GM12878 (cell line): ENCODE measurements around the gene PLA2G4A. TPM values are rescaled to one million over a fixed set of nuclear protein-coding genes. Genes with fewer than 3 reads are reported as not detected.

Source experiments
- ATAC-seq: fragments of 200-7000 bp; cut with Tn5 transposase; 3 replicates; pipeline ENCODE4 v1.9.1; 2020; ENCODE audit warnings: mild to moderate bottlenecking, moderate library complexity
- BruUV-seq: library from RNA; stranded (reverse); fragments of 400-500 nt; replicated peaks from 2 replicates; lab custom pipeline; 2021; lab: Mats Ljungman, UMichigan
- CTCF ChIA-PET: fragments of 300-600 bp; sonication (Branson Sonifier 250); formaldehyde crosslinking; extraction: SDS; loops from one replicate; lab custom pipeline; 2021; ENCODE audit warnings: inconsistent platforms; lab: Yijun Ruan, JAX
- POLR2A ChIA-PET: fragments of 350-600 bp; formaldehyde crosslinking; extraction: SDS; loops from one replicate; lab custom pipeline; 2021; ENCODE audit warnings: inconsistent platforms; lab: Charles Lee
- RAD21 ChIA-PET: fragments of 300-600 bp; sonication (Branson Sonifier 250); formaldehyde crosslinking; loops from one replicate; lab custom pipeline; 2023; ENCODE audit warnings: antibody characterized with exemption; ENCODE audit not compliant: unreplicated experiment; lab: Charles Lee
- SMC1A ChIA-PET: fragments of 300-600 bp; sonication (Branson Sonifier 250); formaldehyde crosslinking; loops from one replicate; lab custom pipeline; 2023; ENCODE audit not compliant: unreplicated experiment, uncharacterized antibody; lab: Charles Lee
- DNase-seq: peaks from one replicate; pipeline ENCODE4 v3.0.0-alpha.2; 2011; ENCODE audit warnings: low read depth, low spot score
- FAIRE-seq: peaks from 3 replicates; lab custom pipeline; 2011; peaks lifted over from hg19 to GRCh38; lab: Jason Lieb, UNC
- H2AFZ ChIP-seq: 2 replicates; pipeline ENCODE4 v1.6.0; 2011; ENCODE audit warnings: low read depth, low read length, control low read depth; ENCODE audit not compliant: control insufficient read depth
- H3K27ac ChIP-seq: 2 replicates; pipeline ENCODE4 v1.5.1; 2011; ENCODE audit warnings: control low read depth; ENCODE audit not compliant: control insufficient read depth, insufficient read depth
- H3K27me3 ChIP-seq, 2 experiments: replicated peaks in 1 of 2; 2 replicates each; pipeline versions ENCODE4 v1.6.0 to v1.6.1; 2011; ENCODE audit warnings: low read length in 1 of 2; ENCODE audit not compliant: control insufficient read depth in 2 of 2, insufficient read depth in 2 of 2
- H3K36me3 ChIP-seq, 2 experiments: 2 replicates each; pipeline ENCODE4 v1.5.1; 2011; ENCODE audit warnings: low read length in 1 of 2; ENCODE audit not compliant: control insufficient read depth in 2 of 2, insufficient read depth in 2 of 2
- H3K4me1 ChIP-seq: 2 replicates; pipeline ENCODE4 v1.6.1; 2011; ENCODE audit warnings: mild to moderate bottlenecking, low read length, moderate library complexity, mixed read lengths; ENCODE audit not compliant: control insufficient read depth, insufficient read depth
- H3K4me2 ChIP-seq: 2 replicates; pipeline ENCODE4 v1.6.0; 2011; ENCODE audit warnings: control low read depth; ENCODE audit not compliant: control insufficient read depth, insufficient read depth
- H3K4me3 ChIP-seq: fragments of 200-600 bp; sonication (generic); 2 replicates; pipeline ENCODE4 v1.5.1; 2016
- H3K79me2 ChIP-seq: 2 replicates; pipeline ENCODE4 v1.6.0; 2011; ENCODE audit warnings: low read length; ENCODE audit not compliant: control insufficient read depth, insufficient read depth
- H3K9ac ChIP-seq: 2 replicates; pipeline ENCODE4 v1.8.0; 2011; ENCODE audit warnings: low read length, control low read depth, mixed read lengths; ENCODE audit not compliant: control insufficient read depth, insufficient read depth
- H3K9me3 ChIP-seq: replicated peaks from 3 replicates; pipeline ENCODE4 v1.5.1; 2011; ENCODE audit warnings: mild to moderate bottlenecking, low read length; ENCODE audit not compliant: control insufficient read depth, insufficient read depth
- H4K20me1 ChIP-seq: 2 replicates; pipeline ENCODE4 v1.6.0; 2011; ENCODE audit not compliant: control insufficient read depth, insufficient read depth
- BHLHE40 ChIP-seq, 2 experiments: fragments of 450-650 bp in 1 of 2; IDR thresholded peaks; 2 replicates each; pipeline ENCODE4 v1.6.1; 2011 to 2017; ENCODE audit warnings: low read depth in 2 of 2, borderline replicate concordance in 1 of 2, improper control_type of control experiment in 1 of 2, low read length in 1 of 2, mild to moderate bottlenecking in 1 of 2
- CBFB ChIP-seq: IDR thresholded peaks from 2 replicates; pipeline ENCODE4 v1.6.1; 2016; ENCODE audit warnings: antibody characterized with exemption, low read depth
- IRF4 ChIP-seq: IDR thresholded peaks from 2 replicates; pipeline ENCODE4 v1.6.1; 2011; ENCODE audit warnings: low read depth, low read length
- LARP7 ChIP-seq: fragments of 450-650 bp; IDR thresholded peaks from 2 replicates; pipeline ENCODE4 v1.6.1; 2017; ENCODE audit warnings: mild to moderate bottlenecking
- MTA2 ChIP-seq: fragments of 450-650 bp; IDR thresholded peaks from 2 replicates; pipeline ENCODE4 v1.6.1; 2016; ENCODE audit warnings: low read depth, mild to moderate bottlenecking, moderate library complexity
- NR2C1 ChIP-seq: fragments of 450-650 bp; IDR thresholded peaks from 2 replicates; pipeline ENCODE4 v1.6.1; 2017; ENCODE audit warnings: antibody characterized with exemption, mild to moderate bottlenecking, moderate library complexity
- NR2C2 ChIP-seq: IDR thresholded peaks from 2 replicates; pipeline ENCODE4 v1.6.1; 2011; ENCODE audit warnings: borderline replicate concordance, low read depth; ENCODE audit not compliant: control insufficient read depth, insufficient read length
- POU2F2 ChIP-seq: IDR thresholded peaks from 3 replicates; pipeline ENCODE4 v1.6.1; 2011; ENCODE audit warnings: low read depth, mild to moderate bottlenecking, low read length, borderline replicate concordance
- RAD21 ChIP-seq: IDR thresholded peaks from 2 replicates; pipeline ENCODE4 v1.6.1; 2011; ENCODE audit warnings: mild to moderate bottlenecking, low read depth, low read length, moderate library complexity; ENCODE audit not compliant: insufficient read depth
- RAD51 ChIP-seq: fragments of 450-650 bp; IDR thresholded peaks from 2 replicates; pipeline ENCODE4 v1.6.1; 2016; ENCODE audit warnings: moderate library complexity, mild to moderate bottlenecking, inconsistent platforms
- RFX5 ChIP-seq: IDR thresholded peaks from 2 replicates; pipeline ENCODE4 v1.6.1; 2011; ENCODE audit warnings: low read depth, low read length, improper control_type of control experiment
- SREBF1 ChIP-seq: IDR thresholded peaks from 2 replicates; pipeline ENCODE4 v1.6.1; 2012; ENCODE audit warnings: mild to moderate bottlenecking, low read length
- SREBF2 ChIP-seq: IDR thresholded peaks from 2 replicates; pipeline ENCODE4 v1.6.1; 2012; ENCODE audit warnings: mild to moderate bottlenecking, low read length
- YY1 ChIP-seq: IDR thresholded peaks from 2 replicates; pipeline ENCODE4 v1.6.1; 2011; ENCODE audit warnings: low read depth, mild to moderate bottlenecking, low read length
- WGBS: methylation state at CpG from one replicate; pipeline ENCODE4 v1.1.6; 2016; ENCODE audit warnings: low lambda C conversion rate; ENCODE audit not compliant: insufficient replicate concordance, insufficient coverage; ENCODE audit errors: missing lambda C conversion rate; 5-methylcytosine and 5-hydroxymethylcytosine counted together
- in situ Hi-C: fragments of 300-500 bp; cut with MboI; formaldehyde crosslinking; loops from 9 replicates; pipeline ENCODE4 v1.14.3; 2018; ENCODE audit warnings: mixed read lengths
- intact Hi-C: fragments of 100-400 bp; cut with micrococcal nuclease; formaldehyde crosslinking; loops from one replicate; pipeline ENCODE4 v1.14.2; 2022; ENCODE audit not compliant: unreplicated experiment
- polyA plus RNA-seq, 11 experiments: library from polyadenylated mRNA; depleted of rRNA in 4 of 11; unstranded in 6 of 11; stranded (reverse) in 5 of 11; fragments of >200 nt; fragmentation: Nextera tagmentation in 4 of 11; fragmentation: Illumina TruSeq in 1 of 11; extraction: Ambion mirVana in 4 of 11; extraction: Trizol in 1 of 11; gene quantifications; 1 replicate in 1 of 11; 2 replicates in 10 of 11; pipeline versions ENCODE4 v1.2.1 to v1.2.3, GENCODE V29; 2011 to 2016; ENCODE audit warnings: inconsistent platforms in 2 of 11, missing spikeins in 2 of 11, low read depth in 1 of 11
- total RNA-seq, 4 experiments: library from RNA; depleted of rRNA in 3 of 4; stranded (reverse); fragments of >200 nt in 3 of 4; fragmentation: Illumina TruSeq in 1 of 4; extraction: Trizol in 1 of 4; gene quantifications; 2 replicates each; pipeline versions ENCODE4 v1.2.1 to v1.2.3, GENCODE V29; 2013 to 2021
- TF ChIP-seq, protein P1 (sequence below): IDR thresholded peaks from 2 replicates; pipeline ENCODE4 v1.6.1; 2012; ENCODE audit warnings: low read length, inconsistent platforms
- TF ChIP-seq, protein P2 (sequence below): fragments of 150-350 bp; IDR thresholded peaks from 2 replicates; pipeline ENCODE4 v1.6.1; 2016; ENCODE audit warnings: low read depth, low read length

The PLA2G4A gene
- total and polyA plus RNA-seq, 10 of the 15 experiments (the other 5 are each of a cell fraction or from before 2014, with no cell fraction given): 0.70 to 3.3 (median 1.5) TPM; not detected in 1

DNA sequence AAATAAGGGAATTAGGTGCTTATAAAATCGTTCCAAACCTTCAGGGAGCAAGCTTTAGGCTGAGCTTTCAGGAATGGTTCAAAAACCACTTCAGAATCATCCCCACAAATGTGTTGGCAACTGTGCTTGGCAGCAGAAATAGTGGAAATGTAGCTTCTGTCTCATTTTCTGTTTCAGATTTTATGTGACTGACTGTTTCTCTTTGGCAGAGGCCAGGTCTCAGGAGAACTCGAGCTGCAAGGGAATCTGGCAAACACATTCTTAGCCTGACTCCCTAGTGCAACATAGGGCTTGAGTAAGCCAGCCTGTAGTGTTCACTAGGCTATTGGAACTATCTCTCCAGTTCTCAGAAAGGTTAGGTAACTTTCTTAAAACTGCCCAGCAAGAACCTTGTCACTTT, 128.6 kb downstream of the PLA2G4A start:
- Histone ChIP-seq H3K27me3 (no peaks in the 10 kb centered on the region; a peak in 1 of 4 replicates), H3K9ac (no peak overlapping the region), H3K9me3 (no peaks in the 10 kb centered on the region), H3K79me2 (no peaks in the 10 kb centered on the region), H4K20me1 (no peaks in the 10 kb centered on the region), H3K4me3 (no peak overlapping the region), H2AFZ (no peak overlapping the region), H3K4me1 (no peaks in the 10 kb centered on the region), H3K36me3 (no peaks in the 10 kb centered on the region), H3K4me2 (no peak overlapping the region)
- ATAC-seq (no peak), FAIRE-seq (no peak), DNase-seq (no peak)
- no TSS peak for BruUV-seq
- ChIA-PET SMC1A (no interaction called here), POLR2A (no interaction called here), CTCF (interaction anchor here (1.3 kb wide), 1 partner anchor 29 kb away, joined by 3 read pairs; no protein-coding TSS in a partner anchor)
- 0% methylated on average over 1 of the region's 2 CpGs for WGBS
- intact Hi-C loops: no loop called here
- in situ Hi-C loops: no loop called here
- TF ChIP-seq MTA2 (no peak), POU2F2 (no peak)
- TF ChIP-seq, all 136 proteins: peak for 0
- RAD21 ChIA-PET: no interaction called here
- H3K27ac ChIP-seq: no peak overlapping the region

DNA sequence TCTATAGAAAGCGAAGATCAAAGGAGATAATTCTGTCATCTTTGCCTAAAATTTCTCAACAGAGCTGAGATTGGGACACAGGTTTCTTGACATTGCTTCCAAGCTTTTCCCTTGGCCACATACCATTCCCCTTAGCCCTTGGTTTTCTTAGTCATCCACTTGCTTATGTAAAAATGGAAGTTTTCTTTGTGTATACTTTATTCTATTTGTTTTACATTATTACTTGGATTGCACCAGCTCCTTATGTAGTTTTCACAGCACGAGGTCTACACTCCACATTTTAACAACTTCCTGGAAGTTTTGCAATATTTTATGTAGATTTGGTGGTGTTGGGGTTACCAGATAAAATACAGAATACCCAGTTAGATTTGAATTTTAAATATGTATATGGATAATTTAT, 129.8 kb downstream of the PLA2G4A start:
- SMC1A ChIA-PET: no interaction called here
- TF ChIP-seq, protein P1, sequence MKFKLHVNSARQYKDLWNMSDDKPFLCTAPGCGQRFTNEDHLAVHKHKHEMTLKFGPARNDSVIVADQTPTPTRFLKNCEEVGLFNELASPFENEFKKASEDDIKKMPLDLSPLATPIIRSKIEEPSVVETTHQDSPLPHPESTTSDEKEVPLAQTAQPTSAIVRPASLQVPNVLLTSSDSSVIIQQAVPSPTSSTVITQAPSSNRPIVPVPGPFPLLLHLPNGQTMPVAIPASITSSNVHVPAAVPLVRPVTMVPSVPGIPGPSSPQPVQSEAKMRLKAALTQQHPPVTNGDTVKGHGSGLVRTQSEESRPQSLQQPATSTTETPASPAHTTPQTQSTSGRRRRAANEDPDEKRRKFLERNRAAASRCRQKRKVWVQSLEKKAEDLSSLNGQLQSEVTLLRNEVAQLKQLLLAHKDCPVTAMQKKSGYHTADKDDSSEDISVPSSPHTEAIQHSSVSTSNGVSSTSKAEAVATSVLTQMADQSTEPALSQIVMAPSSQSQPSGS: no peak
- no peak for TF ChIP-seq RAD21
- no peak for TF ChIP-seq SREBF2
- no peak for TF ChIP-seq RAD51
- TF ChIP-seq, protein P2, sequence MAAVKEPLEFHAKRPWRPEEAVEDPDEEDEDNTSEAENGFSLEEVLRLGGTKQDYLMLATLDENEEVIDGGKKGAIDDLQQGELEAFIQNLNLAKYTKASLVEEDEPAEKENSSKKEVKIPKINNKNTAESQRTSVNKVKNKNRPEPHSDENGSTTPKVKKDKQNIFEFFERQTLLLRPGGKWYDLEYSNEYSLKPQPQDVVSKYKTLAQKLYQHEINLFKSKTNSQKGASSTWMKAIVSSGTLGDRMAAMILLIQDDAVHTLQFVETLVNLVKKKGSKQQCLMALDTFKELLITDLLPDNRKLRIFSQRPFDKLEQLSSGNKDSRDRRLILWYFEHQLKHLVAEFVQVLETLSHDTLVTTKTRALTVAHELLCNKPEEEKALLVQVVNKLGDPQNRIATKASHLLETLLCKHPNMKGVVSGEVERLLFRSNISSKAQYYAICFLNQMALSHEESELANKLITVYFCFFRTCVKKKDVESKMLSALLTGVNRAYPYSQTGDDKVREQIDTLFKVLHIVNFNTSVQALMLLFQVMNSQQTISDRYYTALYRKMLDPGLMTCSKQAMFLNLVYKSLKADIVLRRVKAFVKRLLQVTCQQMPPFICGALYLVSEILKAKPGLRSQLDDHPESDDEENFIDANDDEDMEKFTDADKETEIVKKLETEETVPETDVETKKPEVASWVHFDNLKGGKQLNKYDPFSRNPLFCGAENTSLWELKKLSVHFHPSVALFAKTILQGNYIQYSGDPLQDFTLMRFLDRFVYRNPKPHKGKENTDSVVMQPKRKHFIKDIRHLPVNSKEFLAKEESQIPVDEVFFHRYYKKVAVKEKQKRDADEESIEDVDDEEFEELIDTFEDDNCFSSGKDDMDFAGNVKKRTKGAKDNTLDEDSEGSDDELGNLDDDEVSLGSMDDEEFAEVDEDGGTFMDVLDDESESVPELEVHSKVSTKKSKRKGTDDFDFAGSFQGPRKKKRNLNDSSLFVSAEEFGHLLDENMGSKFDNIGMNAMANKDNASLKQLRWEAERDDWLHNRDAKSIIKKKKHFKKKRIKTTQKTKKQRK: no peak
- TF ChIP-seq RFX5: no peak
- no peak for TF ChIP-seq SREBF1
- TF ChIP-seq NR2C2: no peak
- no peak for TF ChIP-seq YY1
- no peak for TF ChIP-seq BHLHE40 (IDR thresholded peaks at IDR 0.05; ENCODE audit: borderline replicate concordance in 1 of 2, low read depth in 2 of 2, low read length in 1 of 2)
- TF ChIP-seq LARP7: no peak
- TF ChIP-seq CBFB: no peak
- no peak for TF ChIP-seq NR2C1
- TF ChIP-seq IRF4: no peak

More for the DNA sequence above, 129.8 kb downstream of the PLA2G4A start:
- no peaks in the 10 kb centered on the region; a peak in 1 of 4 replicates for H3K27me3 ChIP-seq
- ChIA-PET RAD21 (no interaction called here), POLR2A (no interaction called here), CTCF (no interaction called here)
- no peaks in the 10 kb centered on the region for H3K36me3 ChIP-seq
- no peaks in the 10 kb centered on the region for H4K20me1 ChIP-seq
- WGBS: 0% methylated on average over 2 of the region's 2 CpGs
- H3K9ac ChIP-seq: no peak overlapping the region
- H3K4me3 ChIP-seq: no peak overlapping the region
- no TSS peak for BruUV-seq
- no peaks in the 10 kb centered on the region for H3K9me3 ChIP-seq
- H3K4me1 ChIP-seq: no peaks in the 10 kb centered on the region
- H2AFZ ChIP-seq: no peak overlapping the region
- DNase-seq (no peak), FAIRE-seq (no peak), ATAC-seq (no peak)
- no peaks in the 10 kb centered on the region for H3K79me2 ChIP-seq
- H3K27ac ChIP-seq: no peak overlapping the region
- in situ Hi-C loops (no loop called here), intact Hi-C loops (no loop called here)
- H3K4me2 ChIP-seq: no peak overlapping the region
